HCT116 (cell line): ENCODE measurements around the gene UPF2. TPM values are rescaled to one million over a fixed set of nuclear protein-coding genes. Genes with fewer than 3 reads are reported as not detected.
A peak's percentile ranks its signal among the peaks of the same experiment; 100 is the strongest.

ENCODE experiments used
- ATAC-seq: fragments of 200-7000 bp; cut with Tn5 transposase; 2 replicates; pipeline ENCODE4 v1.9.1; 2020; ENCODE audit warnings: mild to moderate bottlenecking, moderate library complexity
- BruUV-seq: library from RNA; stranded (reverse); fragments of 400-500 nt; replicated peaks from 2 replicates; lab custom pipeline; 2021; lab: Mats Ljungman, UMichigan
- CTCF ChIA-PET: fragments of 300-600 bp; sonication (Branson Sonifier 250); formaldehyde crosslinking; loops from one replicate; lab custom pipeline; 2021; ENCODE audit warnings: antibody characterized with exemption; lab: Charles Lee
- POLR2A ChIA-PET: fragments of 300-600, 350-600 bp; sonication (Branson Sonifier 250); formaldehyde crosslinking; loops from one replicate; lab custom pipeline; 2021; ENCODE audit warnings: antibody characterized with exemption; lab: Charles Lee
- RAD21 ChIA-PET, 2 experiments: fragments of 300-600 bp; sonication (Branson Sonifier 250); formaldehyde crosslinking; loops; one replicate each; lab custom pipeline; 2023; ENCODE audit warnings: low total read pairs in 2 of 2; ENCODE audit not compliant: uncharacterized antibody in 2 of 2, unreplicated experiment in 2 of 2, low non-redundant PET in 1 of 2; lab: Charles Lee
- DNase-seq: peaks from one replicate; pipeline ENCODE4 v3.0.0-alpha.2; 2010; ENCODE audit warnings: low read depth, low spot score
- H2AFZ ChIP-seq: fragments of 200-600 bp; shearing (Covaris generic), sonication (generic); 2 replicates; pipeline ENCODE4 v1.6.1; 2017; ENCODE audit warnings: low read depth, mixed run types, mixed read lengths, antibody characterized with exemption, low read length; ENCODE audit not compliant: poor library complexity, severe bottlenecking
- H3K27ac ChIP-seq: 2 replicates; pipeline ENCODE4 v1.5.1; 2012; ENCODE audit warnings: low read depth, low read length
- H3K27me3 ChIP-seq: fragments of 200-600 bp; sonication (generic); 2 replicates; pipeline ENCODE4 v1.6.1; 2016; ENCODE audit warnings: mixed run types, low read length, mixed read lengths; ENCODE audit not compliant: insufficient read depth
- H3K36me3 ChIP-seq, 2 experiments: fragments of 200-500 bp in 1 of 2; fragments of 200-600 bp in 1 of 2; sonication (Bioruptor generic) in 1 of 2; sonication (generic) in 1 of 2; 2 replicates each; pipeline versions ENCODE4 v1.5.1 to v1.6.1; 2014 to 2016; ENCODE audit warnings: low read length in 2 of 2, inconsistent platforms in 1 of 2, mixed read lengths in 1 of 2, mixed run types in 1 of 2; ENCODE audit not compliant: insufficient read depth in 2 of 2, control insufficient read depth in 1 of 2
- H3K4me1 ChIP-seq, 2 experiments: fragments of 200-600 bp in 1 of 2; sonication (generic) in 1 of 2; 2 replicates each; pipeline versions ENCODE4 v1.5.1 to v1.6.1; 2012 to 2017; ENCODE audit warnings: low read length in 2 of 2, inconsistent platforms in 1 of 2, mild to moderate bottlenecking in 1 of 2, mixed read lengths in 1 of 2, mixed run types in 1 of 2, moderate library complexity in 1 of 2; ENCODE audit not compliant: insufficient read depth in 2 of 2, control insufficient read depth in 1 of 2
- H3K4me2 ChIP-seq: fragments of 200-600 bp; sonication (generic); 2 replicates; pipeline ENCODE4 v1.6.1; 2017; ENCODE audit warnings: mixed run types, low read length, mixed read lengths
- H3K4me3 ChIP-seq, 2 experiments: fragments of 200-600 bp in 1 of 2; sonication (generic) in 1 of 2; replicated peaks in 1 of 2; 2 replicates each; pipeline ENCODE4 v1.5.1; 2011 to 2016; ENCODE audit warnings: low read length in 2 of 2, control low read depth in 1 of 2, low read depth in 1 of 2, mild to moderate bottlenecking in 1 of 2, mixed read lengths in 1 of 2, mixed run types in 1 of 2
- H3K79me2 ChIP-seq: fragments of 200-600 bp; sonication (generic); 2 replicates; pipeline ENCODE4 v1.6.1; 2017; ENCODE audit warnings: mild to moderate bottlenecking, mixed run types, low read length, moderate library complexity, mixed read lengths; ENCODE audit not compliant: insufficient read depth
- H3K9ac ChIP-seq: fragments of 200-600 bp; sonication (generic); 2 replicates; pipeline ENCODE4 v1.6.1; 2016; ENCODE audit warnings: low read length, mixed read lengths
- H3K9me2 ChIP-seq: fragments of 200-600 bp; sonication (generic), shearing (Covaris generic); 2 replicates; pipeline ENCODE4 v1.6.1; 2017; ENCODE audit warnings: mixed run types, mild to moderate bottlenecking, moderate library complexity; ENCODE audit not compliant: insufficient read depth
- H3K9me3 ChIP-seq, 2 experiments: fragments of 200-500 bp in 1 of 2; fragments of 200-600 bp in 1 of 2; sonication (Bioruptor generic) in 1 of 2; sonication (generic) in 1 of 2; 2 replicates each; pipeline ENCODE4 v1.6.1; 2014 to 2017; ENCODE audit warnings: low read length in 2 of 2, mixed read lengths in 2 of 2, inconsistent platforms in 1 of 2, low read depth in 1 of 2, mild to moderate bottlenecking in 1 of 2, mixed run types in 1 of 2, moderate library complexity in 1 of 2; ENCODE audit not compliant: control insufficient read depth in 1 of 2, insufficient read depth in 1 of 2
- H4K20me1 ChIP-seq: fragments of 200-600 bp; sonication (generic), shearing (Covaris generic); 2 replicates; pipeline ENCODE4 v1.6.1; 2017; ENCODE audit warnings: mixed run types, mild to moderate bottlenecking, moderate library complexity; ENCODE audit not compliant: insufficient read depth
- ATF3 ChIP-seq: IDR thresholded peaks from 2 replicates; pipeline ENCODE4 v1.6.1; 2012
- CBX3 ChIP-seq: IDR thresholded peaks from 2 replicates; pipeline ENCODE4 v1.6.1; 2012; ENCODE audit warnings: low read depth
- CEBPB ChIP-seq: IDR thresholded peaks from 2 replicates; pipeline ENCODE4 v1.6.1; 2012; ENCODE audit warnings: low read depth
- EGR1 ChIP-seq: IDR thresholded peaks from 2 replicates; pipeline ENCODE4 v1.6.1; 2012; ENCODE audit warnings: low read depth
- ELF1 ChIP-seq: IDR thresholded peaks from 2 replicates; pipeline ENCODE4 v1.6.1; 2012; ENCODE audit warnings: low read depth, borderline replicate concordance
- EZH2 ChIP-seq: fragments of 200-600 bp; sonication (generic); IDR thresholded peaks from 2 replicates; pipeline ENCODE4 v1.6.1; 2017; ENCODE audit warnings: antibody characterized with exemption, mixed run types
- EZH2phosphoT487 ChIP-seq: fragments of 200-600 bp; IDR thresholded peaks from 2 replicates; pipeline ENCODE4 v1.6.1; 2018; ENCODE audit warnings: antibody characterized with exemption, borderline replicate concordance
- FOSL1 ChIP-seq: IDR thresholded peaks from 2 replicates; pipeline ENCODE4 v1.6.1; 2012; ENCODE audit warnings: low read depth
- JUND ChIP-seq: IDR thresholded peaks from 2 replicates; pipeline ENCODE4 v1.6.1; 2012
- POLR2A ChIP-seq: IDR thresholded peaks from 2 replicates; pipeline ENCODE4 v1.7.0; 2011; ENCODE audit warnings: borderline replicate concordance; ENCODE audit not compliant: insufficient read depth, insufficient read length; ENCODE audit errors: extremely low read depth
- RAD21 ChIP-seq: IDR thresholded peaks from 2 replicates; pipeline ENCODE4 v1.6.1; 2012; ENCODE audit warnings: low read depth, mild to moderate bottlenecking
- REST ChIP-seq: IDR thresholded peaks from 2 replicates; pipeline ENCODE4 v1.6.1; 2012; ENCODE audit warnings: low read depth
- SIN3A ChIP-seq: IDR thresholded peaks from 2 replicates; pipeline ENCODE4 v1.6.1; 2012; ENCODE audit warnings: low read depth
- SP1 ChIP-seq: IDR thresholded peaks from 2 replicates; pipeline ENCODE4 v1.6.1; 2012; ENCODE audit warnings: low read depth
- SRF ChIP-seq: IDR thresholded peaks from 2 replicates; pipeline ENCODE4 v1.6.1; 2012; ENCODE audit warnings: low read depth
- TCF7L2 ChIP-seq: IDR thresholded peaks from 2 replicates; pipeline ENCODE4 v1.7.0; 2011; ENCODE audit warnings: borderline replicate concordance, inconsistent platforms; ENCODE audit not compliant: insufficient read depth, insufficient read length; ENCODE audit errors: extremely low read depth
- YY1 ChIP-seq: IDR thresholded peaks from 2 replicates; pipeline ENCODE4 v1.6.1; 2011; ENCODE audit warnings: low read length, low read depth, moderate library complexity, mild to moderate bottlenecking; ENCODE audit not compliant: insufficient replicate concordance; ENCODE audit errors: extremely low read depth
- ZBTB33 ChIP-seq: IDR thresholded peaks from 2 replicates; pipeline ENCODE4 v1.6.1; 2011; ENCODE audit warnings: mild to moderate bottlenecking, low read length, moderate library complexity; ENCODE audit not compliant: insufficient replicate concordance; ENCODE audit errors: extremely low read depth
- ZFX ChIP-seq: fragments of 450-650 bp; IDR thresholded peaks from 2 replicates; pipeline ENCODE4 v1.6.1; 2017
- ZNF274 ChIP-seq: fragments of 200-500 bp; sonication (Bioruptor generic); IDR thresholded peaks from 2 replicates; pipeline ENCODE4 v1.6.1; 2014; ENCODE audit warnings: mild to moderate bottlenecking, low read depth, low read length, inconsistent platforms
- intact Hi-C: fragments of 100-400 bp; cut with micrococcal nuclease; formaldehyde crosslinking; loops from 2 replicates; pipeline ENCODE4 v1.10.0; 2022
- total RNA-seq: library from RNA; stranded (reverse); gene quantifications from one replicate; pipeline ENCODE4 v1.2.1, GENCODE V29; 2021; ENCODE audit not compliant: unreplicated experiment
- TF ChIP-seq, protein P1 (sequence below): IDR thresholded peaks from 2 replicates; pipeline ENCODE4 v1.6.1; 2012

The UPF2 gene
- total RNA-seq, 1 experiment from 2014 or later = 27.3 TPM

- RAD21 ChIA-PET = no interaction called here
- no peak for TF ChIP-seq ATF3
- TF ChIP-seq CBX3 = peak; percentile 75; the same call in 1 of the 2 replicates
- TF ChIP-seq CEBPB = no peak
- peak; percentile 61 for TF ChIP-seq EGR1
- TF ChIP-seq REST = no peak
- no peak for TF ChIP-seq ZNF274
- TF ChIP-seq EZH2 = no peak
- TF ChIP-seq FOSL1 = no peak
- TF ChIP-seq ZBTB33 = no peak
- peak; percentile 57 for TF ChIP-seq POLR2A
- no peak for TF ChIP-seq RAD21
- no peak; the same call in 1 of the 2 replicates for TF ChIP-seq ELF1
- TF ChIP-seq SIN3A = peak; percentile 68
- peak; percentile 47; the same call in 1 of the 2 replicates for TF ChIP-seq ZFX
- no peak for TF ChIP-seq JUND
- no peak for TF ChIP-seq YY1
- TF ChIP-seq TCF7L2 = no peak
- no peak for TF ChIP-seq SRF
- TF ChIP-seq, protein P1, sequence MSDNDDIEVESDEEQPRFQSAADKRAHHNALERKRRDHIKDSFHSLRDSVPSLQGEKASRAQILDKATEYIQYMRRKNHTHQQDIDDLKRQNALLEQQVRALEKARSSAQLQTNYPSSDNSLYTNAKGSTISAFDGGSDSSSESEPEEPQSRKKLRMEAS = peak; percentile 61
- TF ChIP-seq EZH2phosphoT487 = no peak
- peak; percentile 81 for TF ChIP-seq SP1
Observed at GRCh38 chr10:12068449-12069269, 26.1 kb upstream of the UPF2 start, which contains the start of gene DHTKD1. Gene DHTKD1 (plus strand): TSS chr10:12068954. CDS start chr10:12069034, 80 bp downstream.

More at GRCh38 chr10:12068449-12069269, 26.1 kb upstream of the UPF2 start, which contains the start of gene DHTKD1:
- H4K20me1 ChIP-seq = no peaks in the 10 kb centered on the region
- H3K9ac ChIP-seq = peak within 1 kb of the TSS; percentile 94
- peaks cover 12% of the 10 kb centered on the region for H3K79me2 ChIP-seq
- ChIA-PET POLR2A (interaction anchor here (0.6 to 1.0 kb wide), 2 partner anchors 26 to 190 kb away, joined by 3 to 6 read pairs; partner anchors contain the start of gene UPF2), CTCF (no interaction called here)
- H3K4me1 ChIP-seq = peaks cover 15 to 41% of the 10 kb centered on the region in 2 experiments
- peak; percentile 98 for ATAC-seq
- no peaks in the 10 kb centered on the region for H3K36me3 ChIP-seq
- no TSS peak for BruUV-seq
- peak; percentile 94 for DNase-seq
- peak within 1 kb of the TSS; percentile 83 to 86 for H3K4me3 ChIP-seq
- intact Hi-C loops = loop anchor here (2.0 kb wide), 1 partner anchor 26 kb away; the partner anchor contains the start of gene UPF2
- peak within 1 kb of the TSS; percentile 61 for H3K27ac ChIP-seq
- H3K4me2 ChIP-seq = peak within 1 kb of the TSS; percentile 78
- H2AFZ ChIP-seq = peak within 1 kb of the TSS; percentile 74
- H3K9me3 ChIP-seq = no peaks in the 10 kb centered on the region
- H3K27me3 ChIP-seq = no peaks in the 10 kb centered on the region
- H3K9me2 ChIP-seq = no peaks in the 10 kb centered on the region
